Bone marrow (tissue), 2 donors: ENCODE measurements around the gene RRAGC.

Experiments used
- DNase-seq, 2 donors: peaks; one replicate each; lab custom pipeline; 2025; lab: John Stamatoyannopoulos, UW

RRAGC gene, protein sequence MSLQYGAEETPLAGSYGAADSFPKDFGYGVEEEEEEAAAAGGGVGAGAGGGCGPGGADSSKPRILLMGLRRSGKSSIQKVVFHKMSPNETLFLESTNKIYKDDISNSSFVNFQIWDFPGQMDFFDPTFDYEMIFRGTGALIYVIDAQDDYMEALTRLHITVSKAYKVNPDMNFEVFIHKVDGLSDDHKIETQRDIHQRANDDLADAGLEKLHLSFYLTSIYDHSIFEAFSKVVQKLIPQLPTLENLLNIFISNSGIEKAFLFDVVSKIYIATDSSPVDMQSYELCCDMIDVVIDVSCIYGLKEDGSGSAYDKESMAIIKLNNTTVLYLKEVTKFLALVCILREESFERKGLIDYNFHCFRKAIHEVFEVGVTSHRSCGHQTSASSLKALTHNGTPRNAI

DNA sequence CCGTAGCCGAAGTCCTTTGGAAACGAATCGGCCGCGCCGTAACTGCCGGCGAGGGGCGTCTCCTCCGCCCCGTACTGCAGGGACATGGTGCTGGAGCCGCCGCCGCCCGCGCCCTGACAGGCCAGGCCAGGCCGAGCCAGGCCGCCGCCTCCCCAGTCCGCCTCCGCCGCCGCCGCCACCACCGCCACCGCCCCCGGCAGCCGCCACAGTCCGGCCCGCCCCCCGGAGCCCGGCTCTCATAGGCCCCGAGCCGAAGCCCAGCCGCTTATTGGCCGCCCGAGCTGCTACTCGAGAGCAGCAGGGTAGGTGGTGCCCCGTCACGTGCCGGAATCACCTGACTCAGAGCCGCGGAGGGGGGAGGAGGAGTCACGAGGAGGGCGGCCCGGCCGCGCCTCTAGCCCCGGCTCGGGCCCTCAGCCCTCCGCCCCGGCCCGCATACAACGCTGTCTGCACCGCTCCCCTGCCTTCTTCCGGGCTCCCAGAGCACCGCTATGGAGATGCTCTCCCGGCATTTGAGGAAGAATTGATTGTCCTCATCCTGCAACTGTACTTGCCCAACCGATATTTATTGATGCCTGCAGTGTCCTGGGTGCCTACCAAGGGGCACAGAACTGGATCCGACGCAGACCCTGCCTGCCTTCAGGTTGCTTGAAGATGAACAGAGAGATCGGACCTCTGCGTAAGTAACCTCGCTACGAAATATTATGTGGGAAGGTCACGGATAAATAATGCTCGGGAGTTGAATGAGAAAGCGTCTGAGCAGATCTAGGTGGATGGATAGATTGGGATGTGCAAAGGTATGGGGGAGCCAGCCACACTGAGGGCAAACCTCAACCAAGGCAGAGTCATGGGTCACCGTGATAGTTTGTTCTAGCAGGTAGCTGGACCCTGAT is at the start of gene RRAGC:
RRAGC (minus strand) TSS at position 212 of the 893 bp plus-strand sequence; CDS start at position 86, 126 bp downstream.
- DNase-seq, result peak; percentile 86 to 91

DNA sequence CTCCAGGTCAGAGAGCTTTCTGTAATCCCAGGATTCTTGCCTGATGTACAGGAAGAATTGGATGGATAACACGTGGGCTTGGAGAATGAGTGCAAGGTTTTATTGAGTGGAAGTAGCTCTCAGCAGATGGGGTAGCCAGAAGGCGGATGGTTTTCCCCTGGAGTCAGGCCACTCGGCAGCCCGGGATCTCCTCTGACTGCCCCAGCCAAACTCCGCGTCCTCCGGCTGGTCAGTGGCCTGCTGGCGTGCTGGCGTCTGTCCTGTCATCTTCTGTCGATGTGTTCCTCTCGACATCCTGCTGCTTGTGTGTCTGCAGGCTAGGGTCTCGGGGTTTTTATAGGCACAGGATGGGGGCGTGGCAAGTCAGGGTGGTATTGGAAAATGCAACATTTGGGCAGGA is 49.2 kb upstream of the RRAGC start:
- DNase-seq, result no peak

DNA sequence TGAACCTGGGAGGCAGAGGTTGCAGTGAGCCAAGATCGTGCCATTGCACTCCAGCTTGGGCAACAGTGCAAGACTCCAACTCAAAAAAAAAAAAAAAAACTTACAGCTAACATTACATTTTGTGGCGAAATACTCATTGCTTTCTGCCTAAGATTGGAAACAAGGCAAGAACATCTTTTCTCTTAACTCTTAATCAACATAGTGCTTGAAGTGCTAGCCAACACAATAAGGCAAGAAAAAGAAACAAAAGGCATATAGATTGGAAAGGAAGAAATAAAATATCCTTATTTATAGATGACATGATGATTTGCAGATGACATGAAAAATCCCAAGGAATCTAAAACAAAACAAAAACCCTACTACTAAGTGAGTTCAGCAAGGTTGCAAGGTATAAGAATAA is 46.4 kb upstream of the RRAGC start:
- no peak for DNase-seq

DNA sequence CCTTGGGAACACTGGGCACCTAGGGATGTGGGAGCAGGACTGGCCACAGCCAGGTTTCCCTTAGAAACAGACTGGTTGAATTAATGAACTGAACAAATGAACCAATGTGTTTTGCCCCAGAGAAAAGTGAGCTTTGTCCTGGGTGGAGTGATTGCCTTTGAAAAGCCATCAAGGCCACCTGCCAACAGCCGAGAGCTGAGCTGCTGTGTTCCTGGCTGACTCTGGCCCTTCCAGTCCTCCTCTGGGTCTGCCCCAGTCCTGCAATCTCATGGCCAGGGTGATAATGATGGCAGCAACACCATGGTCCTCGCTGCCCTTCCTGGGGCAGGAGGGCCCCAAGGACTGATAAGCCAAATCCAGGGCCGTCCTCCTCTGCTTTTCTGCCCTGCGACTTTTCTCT is 40.0 kb upstream of the RRAGC start:
- no peak for DNase-seq

DNA sequence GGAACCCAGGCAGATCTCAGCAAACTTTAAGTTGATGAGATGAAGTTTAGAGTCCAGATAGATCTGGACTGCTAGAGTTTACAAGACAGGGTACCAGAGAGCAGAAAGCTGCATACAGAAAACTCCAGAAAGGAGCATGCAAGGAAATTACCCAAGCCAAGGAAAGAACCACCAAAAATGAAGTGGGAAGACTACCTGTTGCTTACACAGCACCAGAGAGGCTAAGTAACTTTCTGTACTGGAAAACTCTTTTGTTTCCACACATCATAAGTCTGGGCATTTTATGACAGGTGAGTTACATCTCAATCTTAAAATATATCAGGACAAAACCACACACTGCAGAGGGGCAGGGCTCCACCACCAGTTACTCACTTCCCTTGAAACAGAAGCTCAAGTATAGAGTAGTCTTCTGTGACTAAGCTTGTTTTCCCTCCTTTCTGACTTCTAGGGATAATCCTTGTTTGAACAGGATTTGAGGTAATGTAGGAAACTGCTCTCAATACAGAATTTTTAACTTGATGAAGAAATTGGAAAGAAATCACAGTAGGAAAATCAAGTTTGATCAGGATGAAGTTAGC is 39.2 kb upstream of the RRAGC start:
- no peak for DNase-seq

DNA sequence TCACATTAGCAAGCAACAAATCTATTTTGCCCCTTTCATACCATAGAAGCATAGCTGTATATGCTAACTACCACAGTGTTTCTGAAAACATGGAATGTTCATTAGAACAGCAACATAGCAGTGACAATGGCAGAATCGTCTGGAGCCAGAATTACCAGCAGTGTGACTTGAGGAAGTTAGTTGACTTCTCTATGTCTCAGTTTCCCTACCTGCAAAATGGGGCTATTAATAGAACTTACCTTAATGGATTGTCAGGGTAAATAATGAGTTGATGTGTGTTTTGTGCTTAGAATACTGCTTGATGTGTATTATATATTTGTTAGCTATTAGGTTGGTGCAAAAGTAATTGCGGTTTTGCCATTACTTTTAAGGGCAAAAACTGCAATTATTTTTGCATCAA is 36.6 kb upstream of the RRAGC start:
- no peak for DNase-seq

DNA sequence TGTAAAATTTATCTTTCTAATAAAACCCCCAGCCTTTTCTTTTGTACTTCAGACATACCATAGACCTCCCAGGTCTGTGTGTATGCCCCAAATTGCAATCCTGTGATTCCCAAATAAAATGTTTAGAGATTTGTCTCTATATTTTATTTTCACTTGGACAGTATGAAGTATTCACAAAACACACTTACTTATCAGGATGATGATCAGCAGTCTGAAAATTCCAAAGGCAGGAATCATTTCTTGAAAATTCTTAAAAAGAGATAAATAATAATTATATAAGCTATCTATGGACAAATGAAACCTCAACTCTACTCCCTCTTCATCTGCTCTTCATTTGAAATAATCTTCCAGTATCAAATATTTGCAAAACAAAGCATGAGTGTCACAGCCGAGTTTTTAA is 33.4 kb upstream of the RRAGC start:
- DNase-seq, result no peak

DNA sequence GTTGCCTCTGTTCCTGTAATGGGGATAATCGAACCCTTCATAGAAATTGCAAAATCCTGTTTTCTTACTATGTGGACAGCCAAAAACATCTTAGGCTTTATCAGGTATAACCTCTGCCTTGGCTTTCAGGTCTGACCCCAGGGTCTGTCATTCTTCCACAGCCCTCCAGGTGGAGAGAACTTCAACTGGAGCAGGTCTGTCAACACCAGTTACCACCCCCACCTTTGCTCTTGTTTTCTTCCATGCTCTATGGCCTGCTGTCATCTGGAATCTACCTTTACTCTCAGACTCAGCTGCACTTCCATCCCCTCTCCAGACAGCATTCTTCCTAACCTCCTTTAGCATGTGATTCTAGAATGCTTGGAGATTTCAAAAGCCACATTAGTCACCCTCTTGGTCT is 32.2 kb upstream of the RRAGC start:
- DNase-seq, result no peak

DNA sequence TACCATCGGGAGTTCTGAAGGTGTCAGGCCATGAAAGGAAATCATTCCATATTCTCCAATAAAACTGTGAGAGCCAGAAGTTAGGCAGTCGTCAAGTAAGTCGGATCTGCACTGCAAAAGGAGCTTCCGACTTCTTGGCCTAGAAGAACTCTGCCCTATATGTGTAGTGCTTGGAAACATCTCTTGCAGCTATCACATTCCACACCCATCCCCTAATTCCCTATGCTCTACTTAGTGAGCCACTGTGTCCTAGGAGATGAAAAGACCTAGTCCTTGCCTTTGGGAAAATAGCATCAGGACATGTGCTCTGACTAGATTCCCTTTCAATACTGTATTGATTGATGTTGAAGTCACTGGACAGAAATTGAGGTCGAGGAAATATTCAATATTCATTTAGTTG is 30.0 kb upstream of the RRAGC start:
- DNase-seq, result no peak

DNA sequence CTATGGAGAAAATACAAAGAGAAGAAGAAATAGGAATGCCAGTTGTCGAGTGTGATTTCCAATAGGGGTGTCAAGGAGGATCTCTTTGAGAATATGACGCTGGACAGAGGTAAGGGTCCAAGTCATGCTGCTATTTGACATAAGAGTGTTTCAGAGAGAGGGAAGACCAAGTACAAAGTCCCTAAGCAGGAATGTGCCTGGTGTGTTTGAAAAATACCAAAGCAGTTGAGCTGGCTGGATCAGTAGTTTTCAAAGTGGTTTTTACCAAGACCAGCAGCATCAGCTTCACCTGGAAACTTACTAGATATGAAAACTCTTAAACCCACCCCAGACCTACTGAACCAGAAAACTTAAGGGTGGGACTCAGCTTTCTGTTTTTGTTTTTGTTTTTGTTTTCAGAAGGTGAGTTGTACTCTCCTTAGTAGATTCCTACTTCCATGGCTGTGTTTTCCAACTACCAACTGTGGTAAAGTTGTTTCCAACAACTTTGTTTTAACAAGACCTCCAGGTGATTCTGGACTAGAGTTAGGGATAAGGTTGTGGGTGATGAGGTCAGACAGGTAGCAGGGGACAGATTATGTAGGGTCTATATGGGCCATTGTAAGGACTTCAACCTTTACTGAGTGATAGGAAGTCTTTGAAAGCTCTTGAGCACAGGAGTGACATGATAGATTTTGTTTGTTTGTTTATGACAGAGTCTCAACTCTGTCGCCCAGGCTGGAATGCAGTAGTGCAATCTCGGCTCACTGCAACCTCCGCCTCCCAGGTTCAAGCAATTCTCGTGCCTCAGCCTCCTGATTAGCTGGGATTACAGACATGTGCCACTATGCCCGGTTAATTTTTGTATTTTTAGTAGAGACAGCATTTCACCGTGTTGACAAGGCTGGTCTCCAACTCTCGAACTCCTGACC is 29.1 kb upstream of the RRAGC start:
- no peak for DNase-seq

DNA sequence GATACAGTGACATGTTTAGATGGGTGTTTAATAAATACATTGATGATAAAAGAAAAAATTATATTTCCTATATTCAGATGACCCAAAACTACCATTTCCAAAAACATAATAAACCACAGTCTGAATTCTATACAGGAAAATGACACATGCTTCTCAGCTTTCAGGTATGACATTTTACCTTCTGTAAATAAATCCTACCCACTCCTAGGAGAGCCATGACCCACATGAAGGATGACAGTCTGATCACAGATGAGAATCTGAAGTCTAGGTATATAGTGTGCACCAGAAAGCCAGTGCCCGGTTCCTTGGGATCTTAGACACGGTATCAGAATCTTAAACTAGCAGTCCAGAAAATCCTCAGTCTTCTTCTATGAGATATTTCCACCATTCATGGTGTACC is 25.5 kb upstream of the RRAGC start:
- no peak for DNase-seq

DNA sequence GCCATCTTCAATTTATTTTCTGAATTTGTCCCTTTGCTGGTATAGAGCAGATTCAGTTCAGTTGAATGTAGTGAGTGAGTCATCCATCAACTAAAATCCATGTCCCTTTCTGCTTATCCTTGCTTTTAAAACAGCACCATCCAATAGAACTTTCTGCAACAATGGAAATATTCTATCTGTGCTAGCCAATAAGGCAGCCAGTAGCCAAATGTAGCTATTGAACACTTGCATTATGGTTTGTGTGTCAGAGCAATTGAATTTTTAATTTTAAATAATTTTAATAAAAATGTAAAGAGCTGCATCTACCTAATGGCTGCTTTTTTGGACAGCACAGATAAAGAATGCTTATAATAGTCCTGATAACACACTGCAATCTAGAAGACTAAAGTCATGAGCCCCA is 21.9 kb upstream of the RRAGC start, which contains the start of gene GJA9:
GJA9 (minus strand) TSS at position 101 of the 400 bp plus-strand sequence. CDS start 5,489 bp downstream, outside the sequence.
- DNase-seq, result no peak

DNA sequence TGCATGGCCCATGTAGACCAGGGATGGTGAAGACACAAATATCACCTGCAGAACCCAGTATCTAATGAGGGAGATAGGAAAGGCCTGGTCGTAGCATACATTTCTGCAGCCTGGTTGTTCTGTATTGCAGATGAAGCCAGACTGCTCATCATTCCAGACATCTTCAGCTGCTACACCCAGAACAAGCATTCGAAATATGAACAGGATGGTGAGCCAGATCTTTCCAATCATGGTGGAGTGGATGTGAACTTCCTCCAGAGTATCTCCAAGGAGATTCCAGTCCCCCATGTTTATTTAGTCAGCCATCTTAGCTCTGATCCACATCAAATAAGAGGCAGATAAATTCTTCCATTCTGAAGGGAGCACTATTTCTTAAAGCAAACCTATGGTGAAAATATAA is 16.2 kb upstream of the RRAGC start:
- no peak for DNase-seq

DNA sequence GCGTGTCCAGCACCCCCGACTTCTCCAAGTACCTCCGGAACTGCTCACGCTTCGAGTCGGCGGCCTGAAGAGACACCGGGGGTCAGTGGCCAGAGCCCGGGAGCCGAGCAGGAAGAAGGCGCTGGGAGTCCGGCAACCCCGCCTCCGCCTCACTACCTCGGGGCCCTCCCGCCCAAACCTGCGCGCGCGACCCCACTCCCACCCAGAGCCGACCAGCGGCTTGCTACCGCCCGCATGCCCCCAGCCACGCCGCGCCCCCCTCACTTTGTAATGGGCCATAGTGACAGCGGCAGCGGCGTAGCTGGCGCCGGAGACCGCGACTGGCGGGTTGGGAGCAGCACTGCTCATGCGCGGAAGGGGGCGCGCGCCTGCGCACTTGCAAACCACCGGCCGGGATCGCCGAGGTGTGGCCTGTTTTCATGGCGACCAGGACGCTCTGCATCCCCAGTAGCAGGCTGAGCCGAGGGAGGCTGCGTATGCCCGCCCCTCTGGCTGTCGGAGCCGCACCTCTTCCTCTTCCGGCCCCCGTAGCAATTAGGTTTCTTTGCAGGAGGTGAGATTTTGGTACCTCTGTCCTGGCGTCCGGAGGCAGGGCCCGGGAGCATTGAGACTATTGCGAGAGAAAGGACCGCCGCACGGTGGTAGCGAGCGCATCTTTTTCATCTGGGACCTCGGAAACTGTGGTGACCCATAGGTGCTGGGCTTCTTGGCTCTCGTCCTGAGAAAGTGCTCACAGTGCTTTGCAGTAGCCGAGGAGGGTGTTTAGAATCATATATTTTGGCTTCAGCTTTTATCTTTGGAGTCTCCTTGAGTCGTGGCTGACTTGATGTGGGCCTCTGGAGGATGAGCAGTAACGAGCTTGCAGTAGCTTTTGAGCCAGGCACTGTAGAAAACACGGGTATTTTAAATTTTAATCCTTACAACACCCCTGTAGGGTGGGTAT is 13.7 kb upstream of the RRAGC start, which contains the start of gene MYCBP:
MYCBP (minus strand) TSS at position 322 of the 943 bp plus-strand sequence; CDS start at position 279, 43 bp downstream.
- peak; percentile 89 to 90 for DNase-seq

DNA sequence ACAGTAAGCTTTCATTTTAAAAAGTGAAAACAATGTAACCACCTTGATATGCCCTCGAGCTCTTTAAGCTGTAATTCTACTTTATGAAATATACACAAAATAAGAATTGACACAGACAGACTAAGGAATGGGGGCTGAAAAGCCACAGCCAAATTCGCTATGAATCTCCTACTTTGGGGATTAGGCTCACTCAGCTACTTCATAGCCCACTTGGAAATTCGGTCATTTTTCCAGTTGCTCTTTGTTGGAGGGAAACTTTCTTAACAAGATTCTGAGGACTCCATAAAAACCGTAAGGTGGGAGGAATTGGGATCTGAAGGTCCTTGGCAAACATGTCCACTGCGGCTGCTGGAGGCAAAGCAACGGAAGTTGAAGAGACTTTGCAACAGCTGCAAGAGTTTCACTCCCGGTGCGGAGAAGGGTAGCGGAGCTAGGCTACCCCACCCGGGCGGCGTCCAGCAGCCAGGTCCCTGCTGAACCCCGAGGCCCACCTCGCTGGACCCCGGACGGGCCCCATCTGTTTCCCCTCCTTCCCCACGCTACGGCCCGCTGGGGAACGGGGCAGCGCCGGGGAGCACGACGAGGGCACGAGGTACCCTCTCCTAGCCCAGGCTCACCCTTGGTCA is 12.9 kb upstream of the RRAGC start:
- no peak for DNase-seq

DNA sequence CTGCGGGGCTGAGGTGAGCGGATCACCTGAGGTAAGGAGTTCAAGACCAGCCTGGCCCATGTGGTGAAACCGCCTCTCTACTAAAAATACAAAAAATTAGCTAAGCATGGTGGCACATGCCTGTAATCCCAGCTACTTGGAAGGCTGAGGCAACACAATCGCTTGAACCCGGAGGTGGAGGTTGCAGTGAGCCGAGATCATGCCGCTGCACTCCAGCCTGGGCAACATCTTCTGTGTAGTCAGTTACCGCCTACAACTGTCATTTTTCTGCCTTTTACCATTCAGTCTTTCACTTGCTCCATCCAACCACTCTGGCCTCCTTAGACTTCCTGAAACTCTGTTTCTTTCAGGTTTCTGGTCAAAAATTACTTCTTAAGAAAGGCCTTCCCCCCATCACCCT is 11.4 kb upstream of the RRAGC start:
- no peak for DNase-seq

DNA sequence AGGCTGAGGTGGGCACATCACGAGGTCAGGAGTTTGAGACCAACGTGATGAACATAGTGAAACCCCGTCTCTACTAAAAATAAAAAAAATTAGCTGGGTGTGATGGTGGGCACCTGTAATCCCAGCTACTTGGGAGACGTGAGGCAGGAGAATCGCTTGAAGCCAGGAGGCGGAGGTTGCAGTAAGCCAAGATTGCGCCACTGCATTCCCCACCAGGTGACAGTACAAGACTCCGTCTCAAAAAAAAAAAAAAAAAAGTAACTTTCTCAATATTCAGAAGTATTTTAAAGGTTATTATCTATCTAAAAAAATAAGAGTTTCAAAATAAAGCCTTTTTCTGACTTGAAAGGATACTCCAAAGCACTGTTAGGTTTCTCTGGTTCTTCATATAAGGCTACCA is 7.6 kb upstream of the RRAGC start:
- no peak for DNase-seq

DNA sequence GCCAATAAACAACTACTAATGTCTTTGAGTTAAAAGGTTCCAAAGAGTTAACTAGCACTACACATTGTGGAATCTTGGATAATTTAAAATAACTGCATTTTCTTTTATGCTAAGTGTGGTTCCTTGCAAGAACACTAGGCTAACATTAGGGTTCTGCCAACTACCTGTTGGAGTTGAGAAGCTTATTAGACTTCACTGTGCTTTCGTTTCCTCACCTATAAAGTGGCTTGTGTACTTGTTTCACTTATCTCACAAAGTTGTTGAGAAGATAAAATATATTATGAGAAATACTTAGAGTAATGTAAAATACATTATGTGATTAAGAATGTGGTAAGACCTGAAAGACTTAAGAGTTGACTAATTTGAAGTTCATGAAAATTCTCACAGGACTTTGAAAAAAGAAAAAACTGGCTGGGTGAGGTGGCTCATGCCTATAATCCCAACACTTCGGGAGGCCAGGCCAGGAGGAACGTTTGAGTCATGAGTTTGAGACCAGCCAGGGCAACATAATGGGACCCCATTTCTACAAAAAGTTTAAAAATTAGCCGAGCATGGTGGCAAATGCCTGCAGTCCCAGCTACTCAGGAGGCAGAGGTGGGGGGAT is 5.6 kb upstream of the RRAGC start:
- DNase-seq, result no peak

DNA sequence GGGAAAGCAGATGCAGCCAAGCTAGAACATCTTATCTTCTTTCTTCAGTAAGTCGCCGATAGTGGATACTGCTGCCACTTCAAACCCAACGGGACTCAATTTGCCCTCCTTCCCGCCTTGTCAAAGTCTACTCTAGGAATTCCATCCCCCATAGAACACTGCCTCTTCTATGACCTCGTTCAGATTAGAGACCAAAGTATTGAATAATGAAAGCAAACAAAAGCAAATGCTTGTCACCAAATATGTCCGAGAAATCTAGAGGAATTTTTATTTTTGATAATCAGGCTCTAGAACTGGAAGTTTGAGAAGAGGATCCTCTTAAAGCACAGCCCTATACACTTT is 853 bp upstream of the RRAGC start:
- no peak for DNase-seq
